ENCODE data around the gene NKX1-1. TPM values are rescaled to one million over a fixed set of nuclear protein-coding genes. Genes with fewer than 3 reads are reported as not detected.

NKX1-1 gene
- polyA plus RNA-seq, 1 donor from 2014 or later, result not detected

DNA sequence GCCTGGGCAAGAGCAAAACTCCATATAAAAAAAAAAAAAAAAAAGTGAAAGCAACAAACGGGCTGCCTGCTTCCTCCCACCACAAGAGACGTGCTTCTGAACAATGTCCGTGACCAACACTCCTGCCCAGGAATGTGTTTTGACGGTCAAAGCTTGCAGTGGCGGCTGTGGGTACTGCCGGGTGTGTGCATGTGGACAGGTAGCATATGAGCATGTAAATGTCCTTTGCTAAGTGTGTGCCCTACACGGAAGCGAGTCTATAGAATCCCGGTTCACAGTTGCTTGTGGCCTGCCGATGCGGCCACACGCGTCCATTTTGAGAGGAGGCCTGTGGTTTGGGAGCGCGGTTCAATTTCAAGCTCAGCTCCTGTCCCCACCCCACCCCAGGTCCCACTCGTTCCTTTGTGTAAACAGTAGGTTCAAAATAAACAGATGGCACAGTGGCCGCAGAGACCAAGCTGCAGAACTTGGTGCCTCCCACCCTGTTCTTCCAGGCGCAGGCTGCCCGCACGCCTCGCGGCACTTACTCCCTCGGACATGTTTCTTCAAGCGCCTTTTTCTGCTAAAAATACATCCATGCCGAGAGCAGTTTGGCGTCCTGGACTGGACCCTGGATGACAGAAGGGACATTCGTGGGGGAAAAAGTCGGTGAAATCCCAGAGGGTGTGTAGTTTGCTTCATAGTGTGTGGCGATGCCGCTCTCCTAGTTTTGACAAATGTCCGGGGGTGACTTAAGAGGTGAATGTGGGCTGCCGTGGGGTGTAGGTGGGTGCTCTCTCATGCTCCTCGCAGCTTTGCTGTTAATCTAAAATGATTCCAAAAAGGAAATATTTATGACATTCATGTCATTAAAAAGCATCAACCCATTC, 11.5 kb upstream of the NKX1-1 start:
- no peaks in the 10 kb centered on the region for H3K9me3 ChIP-seq (ENCODE audit: low read length)
- H3F3A ChIP-seq (ENCODE audit: insufficient read depth, low read length, poor library complexity, severe bottlenecking), result no peaks in the 10 kb centered on the region
- no peaks in the 10 kb centered on the region for H3K36me3 ChIP-seq (ENCODE audit: insufficient read depth, low read length)
- no peak overlapping the region for H2AFZ ChIP-seq (ENCODE audit: low read depth, low read length)
- H3K4me2 ChIP-seq (ENCODE audit: low read length), result no peak overlapping the region
- no peak for TF ChIP-seq SMC3 (conservative IDR thresholded peaks at IDR 0.05; ENCODE audit: poor library complexity)
- H3K4me3 ChIP-seq (ENCODE audit: low read length), result no peak overlapping the region
- no peaks in the 10 kb centered on the region for H3K9me2 ChIP-seq (ENCODE audit: insufficient read depth, low read length)
- no peak overlapping the region for H3K27ac ChIP-seq (ENCODE audit: low read length)
- peaks cover 25% of the 10 kb centered on the region for H3K27me3 ChIP-seq (ENCODE audit: insufficient read depth, low read depth, low read length)
- H3K79me2 ChIP-seq (replicated peaks; ENCODE audit: insufficient read depth, low read length), result no peaks in the 10 kb centered on the region
- no peak overlapping the region for H3K9ac ChIP-seq (ENCODE audit: low read length)
- no peaks in the 10 kb centered on the region for H4K20me1 ChIP-seq (ENCODE audit: insufficient read depth)

DNA sequence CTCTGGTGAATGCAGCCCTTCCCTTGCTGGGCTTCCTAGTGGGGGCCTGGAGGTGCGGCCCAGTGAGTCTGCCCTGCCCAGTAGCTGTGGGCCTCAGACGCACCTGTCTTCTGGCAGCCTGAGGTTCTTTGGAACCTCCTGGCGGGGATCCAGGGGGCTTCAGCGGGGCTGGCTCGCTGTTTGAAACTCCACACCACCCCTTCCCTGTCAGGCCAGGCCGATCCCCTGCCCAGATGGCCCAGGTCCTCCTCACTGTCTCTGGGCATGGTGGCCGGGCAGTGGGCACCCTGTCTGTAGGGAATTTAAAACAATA, 10.7 kb upstream of the NKX1-1 start:
- no peak overlapping the region for H3K4me3 ChIP-seq (ENCODE audit: low read length)
- H3K9me2 ChIP-seq (ENCODE audit: insufficient read depth, low read length), result no peaks in the 10 kb centered on the region
- H3K27me3 ChIP-seq (ENCODE audit: insufficient read depth, low read depth, low read length), result peaks cover 33% of the 10 kb centered on the region
- no peak for TF ChIP-seq POLR2AphosphoS5 (IDR thresholded peaks at IDR 0.05)
- TF ChIP-seq RAD21 (conservative IDR thresholded peaks at IDR 0.05), result no peak
- H2AFZ ChIP-seq (ENCODE audit: low read depth, low read length), result no peak overlapping the region
- H4K20me1 ChIP-seq (ENCODE audit: insufficient read depth), result no peaks in the 10 kb centered on the region
- H3K4me2 ChIP-seq (ENCODE audit: low read length), result no peak overlapping the region
- no peaks in the 10 kb centered on the region for H3F3A ChIP-seq (ENCODE audit: insufficient read depth, low read length, poor library complexity, severe bottlenecking)
- no peak overlapping the region for H3K27ac ChIP-seq (ENCODE audit: low read length)
- no peaks in the 10 kb centered on the region for H3K79me2 ChIP-seq (replicated peaks; ENCODE audit: insufficient read depth, low read length)
- H3K9me3 ChIP-seq (ENCODE audit: low read length), result no peaks in the 10 kb centered on the region
- H3K9ac ChIP-seq (ENCODE audit: low read length), result no peak overlapping the region
- no peaks in the 10 kb centered on the region for H3K36me3 ChIP-seq (ENCODE audit: insufficient read depth, low read length)

DNA sequence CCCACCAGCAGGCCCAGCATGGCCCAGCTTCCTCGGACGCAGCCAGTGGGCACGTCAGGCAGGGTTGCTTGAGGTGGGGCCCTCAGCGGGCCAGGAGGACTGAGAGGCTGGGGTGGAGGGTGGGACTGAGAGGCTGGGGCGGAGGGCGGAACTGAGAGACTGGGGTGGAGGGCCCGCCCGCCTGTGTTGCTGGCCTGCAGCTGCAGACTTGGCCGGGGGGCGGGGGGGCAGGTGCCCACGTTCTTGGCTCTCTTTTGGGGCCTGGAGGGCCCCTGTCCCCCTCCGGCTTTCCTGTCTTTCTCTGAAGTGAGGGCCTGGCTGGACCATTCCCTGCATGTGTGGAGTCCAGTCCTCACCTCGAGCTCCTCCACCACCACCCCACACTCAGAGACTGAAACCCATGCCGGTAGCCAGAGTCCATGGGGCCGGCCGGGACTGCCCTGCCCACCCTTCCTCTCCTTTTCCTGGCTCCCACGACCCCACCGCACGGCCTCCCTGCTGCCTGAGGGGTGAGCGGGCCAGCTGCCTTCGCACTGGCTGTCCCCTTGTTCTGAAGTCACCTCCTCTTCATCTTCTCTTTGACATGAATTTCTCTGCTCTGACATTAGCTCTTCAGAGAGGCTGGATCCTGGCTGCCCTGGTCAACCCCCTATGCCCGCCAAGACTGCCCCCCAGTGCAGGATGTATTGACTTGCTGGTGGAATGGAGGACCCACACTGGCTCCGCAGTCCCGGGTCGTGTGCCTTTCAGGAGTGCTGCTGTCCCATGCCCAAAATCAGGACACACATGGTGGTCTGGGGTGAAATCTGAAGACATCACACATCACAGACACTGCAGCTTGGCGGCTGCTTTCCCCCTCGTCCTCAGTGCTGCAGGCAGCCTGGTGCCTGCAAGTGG, 10.1 kb upstream of the NKX1-1 start:
- Histone ChIP-seq H2AFZ (ENCODE audit: low read depth, low read length) (no peak overlapping the region), H3K4me3 (ENCODE audit: low read length) (no peak overlapping the region), H3K27me3 (ENCODE audit: insufficient read depth, low read depth, low read length) (peaks cover 39% of the 10 kb centered on the region), H3K79me2 (replicated peaks; ENCODE audit: insufficient read depth, low read length) (no peaks in the 10 kb centered on the region), H3K27ac (ENCODE audit: low read length) (no peak overlapping the region), H3K9me3 (ENCODE audit: low read length) (no peaks in the 10 kb centered on the region), H3K9me2 (ENCODE audit: insufficient read depth, low read length) (no peaks in the 10 kb centered on the region), H3K4me2 (ENCODE audit: low read length) (no peak overlapping the region), H3K9ac (ENCODE audit: low read length) (no peak overlapping the region), H3K36me3 (ENCODE audit: insufficient read depth, low read length) (no peaks in the 10 kb centered on the region), H4K20me1 (ENCODE audit: insufficient read depth) (no peaks in the 10 kb centered on the region), H3F3A (ENCODE audit: insufficient read depth, low read length, poor library complexity, severe bottlenecking) (no peaks in the 10 kb centered on the region)
- TF ChIP-seq TAF1 (IDR thresholded peaks at IDR 0.05; ENCODE audit: low read depth), result no peak
- no peak for TF ChIP-seq POLR2AphosphoS5 (IDR thresholded peaks at IDR 0.05)
- TF ChIP-seq EZH2 (IDR thresholded peaks at IDR 0.05; ENCODE audit: borderline replicate concordance, insufficient read depth, low read length, poor library complexity, severe bottlenecking), result no peak
- TF ChIP-seq EP300 (conservative IDR thresholded peaks at IDR 0.05; ENCODE audit: poor library complexity, severe bottlenecking), result no peak
- no peak for TF ChIP-seq MXI1 (conservative IDR thresholded peaks at IDR 0.05; ENCODE audit: poor library complexity, severe bottlenecking)
- TF ChIP-seq, protein P1, sequence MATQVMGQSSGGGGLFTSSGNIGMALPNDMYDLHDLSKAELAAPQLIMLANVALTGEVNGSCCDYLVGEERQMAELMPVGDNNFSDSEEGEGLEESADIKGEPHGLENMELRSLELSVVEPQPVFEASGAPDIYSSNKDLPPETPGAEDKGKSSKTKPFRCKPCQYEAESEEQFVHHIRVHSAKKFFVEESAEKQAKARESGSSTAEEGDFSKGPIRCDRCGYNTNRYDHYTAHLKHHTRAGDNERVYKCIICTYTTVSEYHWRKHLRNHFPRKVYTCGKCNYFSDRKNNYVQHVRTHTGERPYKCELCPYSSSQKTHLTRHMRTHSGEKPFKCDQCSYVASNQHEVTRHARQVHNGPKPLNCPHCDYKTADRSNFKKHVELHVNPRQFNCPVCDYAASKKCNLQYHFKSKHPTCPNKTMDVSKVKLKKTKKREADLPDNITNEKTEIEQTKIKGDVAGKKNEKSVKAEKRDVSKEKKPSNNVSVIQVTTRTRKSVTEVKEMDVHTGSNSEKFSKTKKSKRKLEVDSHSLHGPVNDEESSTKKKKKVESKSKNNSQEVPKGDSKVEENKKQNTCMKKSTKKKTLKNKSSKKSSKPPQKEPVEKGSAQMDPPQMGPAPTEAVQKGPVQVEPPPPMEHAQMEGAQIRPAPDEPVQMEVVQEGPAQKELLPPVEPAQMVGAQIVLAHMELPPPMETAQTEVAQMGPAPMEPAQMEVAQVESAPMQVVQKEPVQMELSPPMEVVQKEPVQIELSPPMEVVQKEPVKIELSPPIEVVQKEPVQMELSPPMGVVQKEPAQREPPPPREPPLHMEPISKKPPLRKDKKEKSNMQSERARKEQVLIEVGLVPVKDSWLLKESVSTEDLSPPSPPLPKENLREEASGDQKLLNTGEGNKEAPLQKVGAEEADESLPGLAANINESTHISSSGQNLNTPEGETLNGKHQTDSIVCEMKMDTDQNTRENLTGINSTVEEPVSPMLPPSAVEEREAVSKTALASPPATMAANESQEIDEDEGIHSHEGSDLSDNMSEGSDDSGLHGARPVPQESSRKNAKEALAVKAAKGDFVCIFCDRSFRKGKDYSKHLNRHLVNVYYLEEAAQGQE (IDR thresholded peaks at IDR 0.05; ENCODE audit: borderline replicate concordance), result no peak
- TF ChIP-seq, protein P2, sequence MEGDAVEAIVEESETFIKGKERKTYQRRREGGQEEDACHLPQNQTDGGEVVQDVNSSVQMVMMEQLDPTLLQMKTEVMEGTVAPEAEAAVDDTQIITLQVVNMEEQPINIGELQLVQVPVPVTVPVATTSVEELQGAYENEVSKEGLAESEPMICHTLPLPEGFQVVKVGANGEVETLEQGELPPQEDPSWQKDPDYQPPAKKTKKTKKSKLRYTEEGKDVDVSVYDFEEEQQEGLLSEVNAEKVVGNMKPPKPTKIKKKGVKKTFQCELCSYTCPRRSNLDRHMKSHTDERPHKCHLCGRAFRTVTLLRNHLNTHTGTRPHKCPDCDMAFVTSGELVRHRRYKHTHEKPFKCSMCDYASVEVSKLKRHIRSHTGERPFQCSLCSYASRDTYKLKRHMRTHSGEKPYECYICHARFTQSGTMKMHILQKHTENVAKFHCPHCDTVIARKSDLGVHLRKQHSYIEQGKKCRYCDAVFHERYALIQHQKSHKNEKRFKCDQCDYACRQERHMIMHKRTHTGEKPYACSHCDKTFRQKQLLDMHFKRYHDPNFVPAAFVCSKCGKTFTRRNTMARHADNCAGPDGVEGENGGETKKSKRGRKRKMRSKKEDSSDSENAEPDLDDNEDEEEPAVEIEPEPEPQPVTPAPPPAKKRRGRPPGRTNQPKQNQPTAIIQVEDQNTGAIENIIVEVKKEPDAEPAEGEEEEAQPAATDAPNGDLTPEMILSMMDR (IDR thresholded peaks at IDR 0.05; ENCODE audit: poor library complexity, severe bottlenecking), result no peak
- TF ChIP-seq RAD21 (conservative IDR thresholded peaks at IDR 0.05), result no peak
- no peak for TF ChIP-seq SMC3 (conservative IDR thresholded peaks at IDR 0.05; ENCODE audit: poor library complexity)

All from neural cell (in vitro differentiated cells).